ENCODE results near the gene NUCKS1. TPM values are rescaled to one million over a fixed set of nuclear protein-coding genes. Genes with fewer than 3 reads are reported as not detected.

The NUCKS1 gene
- total and polyA plus RNA-seq, 2 of the 4 experiments (the other 2 are of a cell fraction), result 37.9 to 103 TPM

DNA sequence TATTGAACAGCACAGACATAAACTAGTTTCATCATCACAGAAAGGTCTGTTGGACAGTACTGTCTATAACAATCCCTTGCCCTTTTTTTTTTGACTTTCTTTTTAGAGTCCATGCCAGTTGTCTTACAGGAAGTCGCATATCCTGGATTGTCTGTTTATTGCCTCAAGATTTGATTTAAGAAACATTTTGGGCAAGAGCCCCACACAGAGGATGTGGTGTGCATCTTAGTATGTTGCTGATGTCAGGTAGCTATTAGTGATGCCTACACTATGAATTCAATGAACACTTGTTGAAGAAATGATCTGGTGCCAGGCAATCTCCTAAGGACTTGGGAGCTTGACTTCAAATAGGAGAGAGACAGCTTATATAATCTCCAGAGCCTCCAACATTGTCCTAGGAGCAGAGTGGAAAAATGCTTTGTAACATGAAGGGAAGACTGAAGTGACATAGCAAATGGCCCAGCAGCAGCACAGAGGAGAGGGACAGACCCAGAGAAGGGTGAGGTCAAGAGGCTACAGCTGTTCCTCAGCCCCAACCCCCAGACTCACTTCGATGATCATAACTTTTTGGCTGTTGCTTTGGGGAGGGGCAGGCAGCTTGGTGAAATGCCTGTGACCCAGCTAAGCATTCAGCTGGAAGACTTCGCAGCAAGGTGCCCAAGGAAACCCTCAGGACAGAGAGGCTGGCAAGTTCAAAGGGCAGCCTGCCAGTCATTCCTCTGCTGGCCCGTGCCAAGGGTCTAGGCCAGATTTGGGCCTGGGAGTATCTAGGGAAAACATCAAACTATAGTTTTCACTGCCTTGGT is 32.8 kb upstream of the NUCKS1 start:
- H3K9me3 ChIP-seq (ENCODE audit: control insufficient read depth, insufficient read depth, low read length), result no peaks in the 10 kb centered on the region
- H2AK9ac ChIP-seq (replicated peaks; ENCODE audit: low read depth, low read length, poor library complexity), result no peak overlapping the region
- no peak overlapping the region for H2BK5ac ChIP-seq (ENCODE audit: low read depth, low read length, poor library complexity, severe bottlenecking)
- H4K20me1 ChIP-seq (ENCODE audit: insufficient read depth, low read length), result no peaks in the 10 kb centered on the region
- TF ChIP-seq CEBPB (IDR thresholded peaks at IDR 0.05; ENCODE audit: low read depth, low read length) (no peak), RAD21 (IDR thresholded peaks at IDR 0.05; ENCODE audit: low read length) (no peak), NFE2L2 (IDR thresholded peaks at IDR 0.05; ENCODE audit: low read depth, low read length) (no peak), MAZ (IDR thresholded peaks at IDR 0.05; ENCODE audit: borderline replicate concordance, low read depth, low read length) (no peak), RFX5 (IDR thresholded peaks at IDR 0.05; ENCODE audit: low read depth, low read length) (no peak), RCOR1 (IDR thresholded peaks at IDR 0.05; ENCODE audit: insufficient replicate concordance, low read length) (no peak), MAFK (IDR thresholded peaks at IDR 0.05; ENCODE audit: low read depth, low read length) (no peak), CHD1 (IDR thresholded peaks at IDR 0.05; ENCODE audit: low read depth, low read length) (no peak)
- TF ChIP-seq, protein P1, sequence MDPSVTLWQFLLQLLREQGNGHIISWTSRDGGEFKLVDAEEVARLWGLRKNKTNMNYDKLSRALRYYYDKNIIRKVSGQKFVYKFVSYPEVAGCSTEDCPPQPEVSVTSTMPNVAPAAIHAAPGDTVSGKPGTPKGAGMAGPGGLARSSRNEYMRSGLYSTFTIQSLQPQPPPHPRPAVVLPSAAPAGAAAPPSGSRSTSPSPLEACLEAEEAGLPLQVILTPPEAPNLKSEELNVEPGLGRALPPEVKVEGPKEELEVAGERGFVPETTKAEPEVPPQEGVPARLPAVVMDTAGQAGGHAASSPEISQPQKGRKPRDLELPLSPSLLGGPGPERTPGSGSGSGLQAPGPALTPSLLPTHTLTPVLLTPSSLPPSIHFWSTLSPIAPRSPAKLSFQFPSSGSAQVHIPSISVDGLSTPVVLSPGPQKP (IDR thresholded peaks at IDR 0.05; ENCODE audit: borderline replicate concordance, low read depth, low read length), result no peak
- TF ChIP-seq, protein P2, sequence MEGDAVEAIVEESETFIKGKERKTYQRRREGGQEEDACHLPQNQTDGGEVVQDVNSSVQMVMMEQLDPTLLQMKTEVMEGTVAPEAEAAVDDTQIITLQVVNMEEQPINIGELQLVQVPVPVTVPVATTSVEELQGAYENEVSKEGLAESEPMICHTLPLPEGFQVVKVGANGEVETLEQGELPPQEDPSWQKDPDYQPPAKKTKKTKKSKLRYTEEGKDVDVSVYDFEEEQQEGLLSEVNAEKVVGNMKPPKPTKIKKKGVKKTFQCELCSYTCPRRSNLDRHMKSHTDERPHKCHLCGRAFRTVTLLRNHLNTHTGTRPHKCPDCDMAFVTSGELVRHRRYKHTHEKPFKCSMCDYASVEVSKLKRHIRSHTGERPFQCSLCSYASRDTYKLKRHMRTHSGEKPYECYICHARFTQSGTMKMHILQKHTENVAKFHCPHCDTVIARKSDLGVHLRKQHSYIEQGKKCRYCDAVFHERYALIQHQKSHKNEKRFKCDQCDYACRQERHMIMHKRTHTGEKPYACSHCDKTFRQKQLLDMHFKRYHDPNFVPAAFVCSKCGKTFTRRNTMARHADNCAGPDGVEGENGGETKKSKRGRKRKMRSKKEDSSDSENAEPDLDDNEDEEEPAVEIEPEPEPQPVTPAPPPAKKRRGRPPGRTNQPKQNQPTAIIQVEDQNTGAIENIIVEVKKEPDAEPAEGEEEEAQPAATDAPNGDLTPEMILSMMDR (conservative IDR thresholded peaks at IDR 0.05; ENCODE audit: low read depth, low read length), result no peak
- no peaks in the 10 kb centered on the region for H3K36me3 ChIP-seq (ENCODE audit: control insufficient read depth, insufficient read depth, low read length)
- H2BK120ac ChIP-seq (ENCODE audit: low read depth, low read length), result no peak overlapping the region
- H4K5ac ChIP-seq (ENCODE audit: low read depth, low read length), result no peak overlapping the region
- H3K79me1 ChIP-seq (ENCODE audit: low read depth in 1 of 2, low read length in 2 of 2), result no peaks in the 10 kb centered on the region
- in situ Hi-C loops (cut with MboI; ENCODE audit: low sequenced_read_pairs) (no loop called here), intact Hi-C loops (cut with micrococcal nuclease) (no loop called here), dilution Hi-C loops (cut with HindIII; ENCODE audit: low sequenced_read_pairs, unreplicated experiment) (no loop called here)
- H3K56ac ChIP-seq (ENCODE audit: extremely low read depth, insufficient read depth, low read length), result no peak overlapping the region
- H4K91ac ChIP-seq (ENCODE audit: insufficient read depth, low read depth, low read length), result no peak overlapping the region
- no peak overlapping the region for H2AK5ac ChIP-seq (ENCODE audit: low read depth, low read length)
- H3K18ac ChIP-seq (ENCODE audit: low read depth, low read length), result no peak overlapping the region
- no peak overlapping the region for H2BK15ac ChIP-seq (ENCODE audit: low read depth, low read length)
- ChIA-PET POLR2A (ENCODE audit: unreplicated experiment) (no interaction called here), CTCF (interaction anchor here (0.6 to 2.0 kb wide), 6 partner anchors 9 to 194 kb away, joined by 3 to 11 read pairs (median 3); no protein-coding TSS in a partner anchor)
- H3K4me1 ChIP-seq (ENCODE audit: control insufficient read depth, insufficient read depth, low read length), result no peaks in the 10 kb centered on the region
- H3K4ac ChIP-seq (ENCODE audit: low read depth, low read length), result no peak overlapping the region
- H4K8ac ChIP-seq (ENCODE audit: low read depth in 2 of 2, low read length in 2 of 2), result no peak overlapping the region
- peaks cover 3% of the 10 kb centered on the region; the same call in 1 of the 2 replicates for H3K9me1 ChIP-seq (ENCODE audit: insufficient read depth, low read length)
- H3K14ac ChIP-seq (replicated peaks; ENCODE audit: low read depth, low read length), result no peak overlapping the region
- H3K9ac ChIP-seq (ENCODE audit: low read depth, low read length), result no peak overlapping the region
- H3K23ac ChIP-seq (ENCODE audit: low read depth, low read length), result no peak overlapping the region
- H3K27me3 ChIP-seq (ENCODE audit: control insufficient read depth, insufficient read depth, low read length), result peaks cover 2% of the 10 kb centered on the region
- H2BK20ac ChIP-seq (ENCODE audit: low read depth, low read length), result no peak overlapping the region
- H3K27ac ChIP-seq (ENCODE audit: insufficient read depth, low read length), result no peak overlapping the region
- WGBS, 2 experiments (ENCODE audit: extremely low coverage in 2 of 2, insufficient read length in 1 of 2), result 67% methylated on average over 1 of the region's 4 CpGs; no CpG with 5 or more reads in 1 of the 2 experiments
- H2AFZ ChIP-seq (replicated peaks; ENCODE audit: low read length, poor library complexity), result no peak overlapping the region
- no peak overlapping the region for H3K4me2 ChIP-seq (ENCODE audit: low read depth, low read length)
- no peak overlapping the region for H3K4me3 ChIP-seq (ENCODE audit: insufficient read depth, low read depth, low read length)
- DNase-seq, result no peak
- no TSS peak for BruUV-seq (replicated peaks)
- no peak for ATAC-seq (ENCODE audit: low read depth)

Data from IMR-90 (cell line).